GM12878 (cell line): ENCODE results near the gene GABBR2. TPM values are rescaled to one million over a fixed set of nuclear protein-coding genes. Genes with fewer than 3 reads are reported as not detected.

ENCODE experiments used
- ATAC-seq: fragments of 200-7000 bp; cut with Tn5 transposase; 3 replicates; pipeline ENCODE4 v1.9.1; 2020; ENCODE audit warnings: mild to moderate bottlenecking, moderate library complexity
- BruUV-seq: library from RNA; stranded (reverse); fragments of 400-500 nt; replicated peaks from 2 replicates; lab custom pipeline; 2021; lab: Mats Ljungman, UMichigan
- CTCF ChIA-PET: fragments of 300-600 bp; sonication (Branson Sonifier 250); formaldehyde crosslinking; extraction: SDS; loops from one replicate; lab custom pipeline; 2021; ENCODE audit warnings: inconsistent platforms; lab: Yijun Ruan, JAX
- POLR2A ChIA-PET: fragments of 350-600 bp; formaldehyde crosslinking; extraction: SDS; loops from one replicate; lab custom pipeline; 2021; ENCODE audit warnings: inconsistent platforms; lab: Charles Lee
- RAD21 ChIA-PET: fragments of 300-600 bp; sonication (Branson Sonifier 250); formaldehyde crosslinking; loops from one replicate; lab custom pipeline; 2023; ENCODE audit warnings: antibody characterized with exemption; ENCODE audit not compliant: unreplicated experiment; lab: Charles Lee
- SMC1A ChIA-PET: fragments of 300-600 bp; sonication (Branson Sonifier 250); formaldehyde crosslinking; loops from one replicate; lab custom pipeline; 2023; ENCODE audit not compliant: unreplicated experiment, uncharacterized antibody; lab: Charles Lee
- DNase-seq: peaks from one replicate; pipeline ENCODE4 v3.0.0-alpha.2; 2011; ENCODE audit warnings: low read depth, low spot score
- FAIRE-seq: peaks from 3 replicates; lab custom pipeline; 2011; peaks lifted over from hg19 to GRCh38; lab: Jason Lieb, UNC
- H2AFZ ChIP-seq: 2 replicates; pipeline ENCODE4 v1.6.0; 2011; ENCODE audit warnings: low read depth, low read length, control low read depth; ENCODE audit not compliant: control insufficient read depth
- H3K27ac ChIP-seq: 2 replicates; pipeline ENCODE4 v1.5.1; 2011; ENCODE audit warnings: control low read depth; ENCODE audit not compliant: control insufficient read depth, insufficient read depth
- H3K27me3 ChIP-seq, 2 experiments: replicated peaks in 1 of 2; 2 replicates each; pipeline versions ENCODE4 v1.6.0 to v1.6.1; 2011; ENCODE audit warnings: low read length in 1 of 2; ENCODE audit not compliant: control insufficient read depth in 2 of 2, insufficient read depth in 2 of 2
- H3K36me3 ChIP-seq, 2 experiments: 2 replicates each; pipeline ENCODE4 v1.5.1; 2011; ENCODE audit warnings: low read length in 1 of 2; ENCODE audit not compliant: control insufficient read depth in 2 of 2, insufficient read depth in 2 of 2
- H3K4me1 ChIP-seq: 2 replicates; pipeline ENCODE4 v1.6.1; 2011; ENCODE audit warnings: mild to moderate bottlenecking, low read length, moderate library complexity, mixed read lengths; ENCODE audit not compliant: control insufficient read depth, insufficient read depth
- H3K4me2 ChIP-seq: 2 replicates; pipeline ENCODE4 v1.6.0; 2011; ENCODE audit warnings: control low read depth; ENCODE audit not compliant: control insufficient read depth, insufficient read depth
- H3K4me3 ChIP-seq: fragments of 200-600 bp; sonication (generic); 2 replicates; pipeline ENCODE4 v1.5.1; 2016
- H3K79me2 ChIP-seq: 2 replicates; pipeline ENCODE4 v1.6.0; 2011; ENCODE audit warnings: low read length; ENCODE audit not compliant: control insufficient read depth, insufficient read depth
- H3K9ac ChIP-seq: 2 replicates; pipeline ENCODE4 v1.8.0; 2011; ENCODE audit warnings: low read length, control low read depth, mixed read lengths; ENCODE audit not compliant: control insufficient read depth, insufficient read depth
- H3K9me3 ChIP-seq: replicated peaks from 3 replicates; pipeline ENCODE4 v1.5.1; 2011; ENCODE audit warnings: mild to moderate bottlenecking, low read length; ENCODE audit not compliant: control insufficient read depth, insufficient read depth
- H4K20me1 ChIP-seq: 2 replicates; pipeline ENCODE4 v1.6.0; 2011; ENCODE audit not compliant: control insufficient read depth, insufficient read depth
- BCL11A ChIP-seq: IDR thresholded peaks from 2 replicates; pipeline ENCODE4 v1.6.1; 2011; ENCODE audit warnings: low read depth, low read length
- CBX3 ChIP-seq: fragments of 200-600 bp; sonication (generic); IDR thresholded peaks from 2 replicates; pipeline ENCODE4 v1.6.1; 2016; ENCODE audit warnings: low read depth, borderline replicate concordance
- E2F8 ChIP-seq: fragments of 450-650 bp; IDR thresholded peaks from 2 replicates; pipeline ENCODE4 v1.6.1; 2018; ENCODE audit warnings: mild to moderate bottlenecking, low read depth, moderate library complexity; ENCODE audit not compliant: partially characterized antibody
- FOXM1 ChIP-seq: IDR thresholded peaks from 2 replicates; pipeline ENCODE4 v1.6.1; 2012; ENCODE audit warnings: low read depth, mild to moderate bottlenecking, inconsistent platforms, low read length, moderate library complexity
- HDAC6 ChIP-seq: fragments of 200-600 bp; sonication (generic); IDR thresholded peaks from one replicate; pipeline ENCODE4 v1.8.0; 2017; ENCODE audit warnings: antibody characterized with exemption; ENCODE audit not compliant: unreplicated experiment
- MAX ChIP-seq: IDR thresholded peaks from 2 replicates; pipeline ENCODE4 v1.6.1; 2012; ENCODE audit warnings: low read depth, low read length, improper control_type of control experiment
- MXI1 ChIP-seq: fragments of 150-350 bp; IDR thresholded peaks from 2 replicates; pipeline ENCODE4 v1.6.1; 2011; ENCODE audit warnings: low read depth, mild to moderate bottlenecking, inconsistent platforms, low read length, improper control_type of control experiment
- USF1 ChIP-seq: IDR thresholded peaks from 2 replicates; pipeline ENCODE4 v1.6.1; 2011; ENCODE audit warnings: borderline replicate concordance, low read depth, mild to moderate bottlenecking, moderate library complexity, mixed read lengths, low read length; ENCODE audit not compliant: insufficient read depth; ENCODE audit errors: extremely low read length
- YY1 ChIP-seq: IDR thresholded peaks from 2 replicates; pipeline ENCODE4 v1.6.1; 2011; ENCODE audit warnings: low read depth, mild to moderate bottlenecking, low read length
- WGBS: methylation state at CpG from one replicate; pipeline ENCODE4 v1.1.6; 2016; ENCODE audit warnings: low lambda C conversion rate; ENCODE audit not compliant: insufficient replicate concordance, insufficient coverage; ENCODE audit errors: missing lambda C conversion rate; 5-methylcytosine and 5-hydroxymethylcytosine counted together
- in situ Hi-C: fragments of 300-500 bp; cut with MboI; formaldehyde crosslinking; loops from 9 replicates; pipeline ENCODE4 v1.14.3; 2018; ENCODE audit warnings: mixed read lengths
- intact Hi-C: fragments of 100-400 bp; cut with micrococcal nuclease; formaldehyde crosslinking; loops from one replicate; pipeline ENCODE4 v1.14.2; 2022; ENCODE audit not compliant: unreplicated experiment
- polyA plus RNA-seq, 11 experiments: library from polyadenylated mRNA; depleted of rRNA in 4 of 11; unstranded in 6 of 11; stranded (reverse) in 5 of 11; fragments of >200 nt; fragmentation: Nextera tagmentation in 4 of 11; fragmentation: Illumina TruSeq in 1 of 11; extraction: Ambion mirVana in 4 of 11; extraction: Trizol in 1 of 11; gene quantifications; 1 replicate in 1 of 11; 2 replicates in 10 of 11; pipeline versions ENCODE4 v1.2.1 to v1.2.3, GENCODE V29; 2011 to 2016; ENCODE audit warnings: inconsistent platforms in 2 of 11, missing spikeins in 2 of 11, low read depth in 1 of 11
- total RNA-seq, 4 experiments: library from RNA; depleted of rRNA in 3 of 4; stranded (reverse); fragments of >200 nt in 3 of 4; fragmentation: Illumina TruSeq in 1 of 4; extraction: Trizol in 1 of 4; gene quantifications; 2 replicates each; pipeline versions ENCODE4 v1.2.1 to v1.2.3, GENCODE V29; 2013 to 2021

GABBR2 gene
- total and polyA plus RNA-seq, 10 of the 15 experiments (the other 5 are each of a cell fraction or from before 2014, with no cell fraction given) = 0.02 to 2.2 (median 0.06) TPM; not detected in 2

- no peak overlapping the region for H3K9ac ChIP-seq
- CTCF ChIA-PET = interaction anchor here (0.8 kb wide), 1 partner anchor 236 kb away, joined by 3 read pairs; no protein-coding TSS in a partner anchor
- no peak for ATAC-seq
- 67% methylated on average over 7 of the region's 7 CpGs for WGBS
- TF ChIP-seq HDAC6 = no peak
- no peak for TF ChIP-seq USF1
- TF ChIP-seq, all 136 proteins: peak for 0
- H3K4me2 ChIP-seq = no peak overlapping the region
- no peak for FAIRE-seq
- H3K4me1 ChIP-seq = no peaks in the 10 kb centered on the region
- DNase-seq = no peak
- H3K27ac ChIP-seq = no peak overlapping the region
- intact Hi-C loops = loop anchor here (10.0 kb wide), 1 partner anchor 225 kb away; no protein-coding TSS in a partner anchor
- H3K9me3 ChIP-seq = no peaks in the 10 kb centered on the region
- ChIA-PET POLR2A (no interaction called here), SMC1A (interaction anchor here (1.5 kb wide), 1 partner anchor 12 kb away, joined by 3 read pairs; no protein-coding TSS in a partner anchor), RAD21 (interaction anchor here (0.6 to 0.7 kb wide), 2 partner anchors 209 to 224 kb away, joined by 3 read pairs; no protein-coding TSS in a partner anchor)
- no peaks in the 10 kb centered on the region; a peak in 1 of 4 replicates for H3K27me3 ChIP-seq
- H3K79me2 ChIP-seq = no peaks in the 10 kb centered on the region
- BruUV-seq = no TSS peak
- H4K20me1 ChIP-seq = no peaks in the 10 kb centered on the region
- H3K36me3 ChIP-seq = no peaks in the 10 kb centered on the region
- in situ Hi-C loops = loop anchor here (10.0 kb wide), 1 partner anchor 235 kb away; no protein-coding TSS in a partner anchor
- no peak overlapping the region for H2AFZ ChIP-seq
- no peak overlapping the region for H3K4me3 ChIP-seq
These were observed 168.8 kb downstream of the GABBR2 start for GRCh38 chr9:98539954-98540353.

- ChIA-PET POLR2A (no interaction called here), CTCF (interaction anchor here (5.1 kb wide), 1 partner anchor 237 kb away, joined by 52 read pairs; no protein-coding TSS in a partner anchor), SMC1A (no interaction called here), RAD21 (interaction anchor here (2.8 kb wide), 1 partner anchor 236 kb away, joined by 23 read pairs; no protein-coding TSS in a partner anchor)
- no TSS peak for BruUV-seq
- Histone ChIP-seq H3K4me3 (no peak overlapping the region), H3K9me3 (no peaks in the 10 kb centered on the region), H3K36me3 (no peaks in the 10 kb centered on the region), H3K79me2 (no peaks in the 10 kb centered on the region), H3K4me2 (no peak overlapping the region), H3K4me1 (no peaks in the 10 kb centered on the region), H4K20me1 (no peaks in the 10 kb centered on the region), H3K27ac (no peak overlapping the region), H3K27me3 (no peaks in the 10 kb centered on the region), H2AFZ (no peak overlapping the region), H3K9ac (no peak overlapping the region)
- WGBS = 33% methylated on average over 10 of the region's 10 CpGs
- DNase-seq = no peak
- in situ Hi-C loops = loop anchor here (10.0 kb wide), 1 partner anchor 236 kb away; no protein-coding TSS in a partner anchor
- ATAC-seq = no peak
- intact Hi-C loops = loop anchor here (10.0 kb wide), 1 partner anchor 224 kb away; no protein-coding TSS in a partner anchor
- no peak for FAIRE-seq
- TF ChIP-seq YY1 (no peak), BCL11A (no peak), FOXM1 (no peak), MAX (no peak), MXI1 (no peak), CBX3 (no peak), E2F8 (no peak)
These were observed 170.1 kb downstream of the GABBR2 start for GRCh38 chr9:98538626-98539031.
